Esophagus muscularis mucosa (tissue), 4 donors: ENCODE measurements around the gene ERCC6L2. TPM values are rescaled to one million over a fixed set of nuclear protein-coding genes. Genes with fewer than 3 reads are reported as not detected.

ENCODE experiments used
- DNase-seq: peaks from one replicate; pipeline ENCODE4 v3.0.0-alpha.2; 2017; ENCODE audit errors: extremely low spot score
- H3K27ac ChIP-seq, 4 donors: fragments of 200-600 bp; sonication (generic); replicated peaks in 1 of 4; 1 replicate in 3 of 4; 2 replicates in 1 of 4; pipeline ENCODE4 v1.5.1; 2016 to 2019; ENCODE audit warnings: mild to moderate bottlenecking in 1 of 4
- H3K27me3 ChIP-seq, 4 donors: fragments of 200-600 bp; sonication (generic); one replicate each; pipeline versions ENCODE4 v1.5.1 to v1.6.0; 2016 to 2019
- H3K36me3 ChIP-seq, 4 donors: fragments of 200-600 bp; sonication (generic); one replicate each; pipeline ENCODE4 v1.5.1; 2016 to 2019
- H3K4me1 ChIP-seq, 4 donors: fragments of 200-600 bp; sonication (generic); one replicate each; pipeline ENCODE4 v1.5.1; 2016 to 2019
- H3K4me3 ChIP-seq, 4 donors: fragments of 200-600 bp; sonication (generic); 1 replicate in 2 of 4; 2 replicates in 2 of 4; pipeline ENCODE4 v1.5.1; 2016 to 2019; ENCODE audit warnings: mild to moderate bottlenecking in 4 of 4, moderate library complexity in 1 of 4
- H3K9me3 ChIP-seq, 4 donors: fragments of 200-600 bp; sonication (generic); 1 replicate in 3 of 4; 2 replicates in 1 of 4; pipeline ENCODE4 v1.5.1; 2016 to 2019
- EP300 ChIP-seq: sonication (generic); formaldehyde crosslinking; IDR thresholded peaks from one replicate; pipeline ENCODE4 v1.6.1; 2017; ENCODE audit warnings: antibody characterized with exemption
- POLR2A ChIP-seq: fragments of 450-650 bp; IDR thresholded peaks from one replicate; pipeline ENCODE4 v1.6.1; 2017; ENCODE audit warnings: antibody characterized with exemption, moderate library complexity, mild to moderate bottlenecking, low read depth
- POLR2AphosphoS5 ChIP-seq, 2 donors: sonication (generic); formaldehyde crosslinking; IDR thresholded peaks; one replicate each; pipeline ENCODE4 v1.6.1; 2017; ENCODE audit warnings: antibody characterized with exemption in 2 of 2
- WGBS: methylation state at CpG from one replicate; pipeline ENCODE4 v1.1.5; 2018; 5-methylcytosine and 5-hydroxymethylcytosine counted together
- intact Hi-C: fragments of 100-400 bp; cut with DNase I; formaldehyde crosslinking; loops from one replicate; pipeline ENCODE4 v1.15.1; 2023
- total RNA-seq, 4 donors: library from RNA; depleted of rRNA; stranded (reverse); fragments of >200 nt; gene quantifications; one replicate each; pipeline versions ENCODE4 v1.1.0 to v1.2.1, GENCODE V29; 2016
- TF ChIP-seq, protein P1 (sequence below), 3 experiments: fragments of 200-600 bp in 2 of 3; fragments of 450-650 bp in 1 of 3; sonication (generic) in 2 of 3; IDR thresholded peaks; one replicate each; pipeline ENCODE4 v1.5.1; 2017 to 2019; ENCODE audit warnings: antibody characterized with exemption in 3 of 3, mild to moderate bottlenecking in 2 of 3, moderate library complexity in 1 of 3

The ERCC6L2 gene
- total RNA-seq, 4 donors from 2014 or later, result 78.1 to 96.4 (median 86.5) TPM

DNA sequence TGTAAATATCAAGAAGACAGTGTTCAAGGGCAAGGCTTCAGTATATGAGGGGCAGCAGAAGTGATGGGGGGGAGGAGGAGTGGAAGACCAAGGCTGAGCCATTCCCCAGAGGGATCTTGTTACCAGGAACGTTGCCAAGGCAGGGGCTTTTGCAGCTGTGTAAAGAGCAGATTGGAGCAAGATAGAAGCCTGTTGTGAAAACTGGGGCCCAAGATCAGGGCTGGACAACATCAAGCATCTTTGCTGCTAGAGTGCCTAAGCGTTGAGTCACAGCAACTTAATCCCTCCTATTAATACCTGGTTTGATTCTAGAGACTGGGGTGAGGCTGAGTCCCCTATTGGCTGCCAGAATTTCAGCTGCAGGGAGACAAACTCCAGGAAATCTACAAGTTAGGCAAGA, 18.4 kb upstream of the ERCC6L2 start:
- no peak overlapping the region for H3K4me3 ChIP-seq
- DNase-seq, result no peak
- no peak overlapping the region for H3K27ac ChIP-seq
- no peaks in the 10 kb centered on the region for H3K27me3 ChIP-seq
- no peaks in the 10 kb centered on the region for H3K36me3 ChIP-seq
- H3K9me3 ChIP-seq, result peaks cover 0 to 5% (median 0%) of the 10 kb centered on the region in 4 donors
- TF ChIP-seq POLR2A (no peak), POLR2AphosphoS5 (IDR thresholded peaks at IDR 0.05) (no peak), EP300 (no peak)
- TF ChIP-seq, protein P1, sequence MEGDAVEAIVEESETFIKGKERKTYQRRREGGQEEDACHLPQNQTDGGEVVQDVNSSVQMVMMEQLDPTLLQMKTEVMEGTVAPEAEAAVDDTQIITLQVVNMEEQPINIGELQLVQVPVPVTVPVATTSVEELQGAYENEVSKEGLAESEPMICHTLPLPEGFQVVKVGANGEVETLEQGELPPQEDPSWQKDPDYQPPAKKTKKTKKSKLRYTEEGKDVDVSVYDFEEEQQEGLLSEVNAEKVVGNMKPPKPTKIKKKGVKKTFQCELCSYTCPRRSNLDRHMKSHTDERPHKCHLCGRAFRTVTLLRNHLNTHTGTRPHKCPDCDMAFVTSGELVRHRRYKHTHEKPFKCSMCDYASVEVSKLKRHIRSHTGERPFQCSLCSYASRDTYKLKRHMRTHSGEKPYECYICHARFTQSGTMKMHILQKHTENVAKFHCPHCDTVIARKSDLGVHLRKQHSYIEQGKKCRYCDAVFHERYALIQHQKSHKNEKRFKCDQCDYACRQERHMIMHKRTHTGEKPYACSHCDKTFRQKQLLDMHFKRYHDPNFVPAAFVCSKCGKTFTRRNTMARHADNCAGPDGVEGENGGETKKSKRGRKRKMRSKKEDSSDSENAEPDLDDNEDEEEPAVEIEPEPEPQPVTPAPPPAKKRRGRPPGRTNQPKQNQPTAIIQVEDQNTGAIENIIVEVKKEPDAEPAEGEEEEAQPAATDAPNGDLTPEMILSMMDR (IDR thresholded peaks at IDR 0.05), result no peak
- intact Hi-C loops, result no loop called here
- WGBS, result 35% methylated on average over 2 of the region's 2 CpGs
- peaks cover 0 to 6% (median 0%) of the 10 kb centered on the region in 4 donors for H3K4me1 ChIP-seq

- TF ChIP-seq, protein P1 (IDR thresholded peaks at IDR 0.05), result no peak
- TF ChIP-seq POLR2A, result no peak
- no peak for TF ChIP-seq POLR2AphosphoS5 (IDR thresholded peaks at IDR 0.05)
- TF ChIP-seq EP300, result no peak
- no peak for DNase-seq
- peaks cover 0 to 6% (median 0%) of the 10 kb centered on the region in 4 donors for H3K4me1 ChIP-seq
- H3K36me3 ChIP-seq, result no peaks in the 10 kb centered on the region
- H3K27me3 ChIP-seq, result no peaks in the 10 kb centered on the region
- no peak overlapping the region for H3K27ac ChIP-seq
- H3K4me3 ChIP-seq, result no peak overlapping the region
- H3K9me3 ChIP-seq, result peaks cover 0 to 10% (median 0%) of the 10 kb centered on the region in 4 donors
- intact Hi-C loops, result no loop called here
Measured at GRCh38 chr9:95857896-95858295, 17.6 kb upstream of the ERCC6L2 start.

- Histone ChIP-seq H3K9me3 (peaks cover 0 to 10% (median 0%) of the 10 kb centered on the region in 4 donors), H3K4me1 (peaks cover 0 to 6% (median 0%) of the 10 kb centered on the region in 4 donors), H3K27me3 (no peaks in the 10 kb centered on the region), H3K27ac (no peak overlapping the region), H3K36me3 (no peaks in the 10 kb centered on the region), H3K4me3 (no peak overlapping the region)
- no peak for DNase-seq
- TF ChIP-seq POLR2AphosphoS5 (IDR thresholded peaks at IDR 0.05) (no peak), POLR2A (no peak), EP300 (no peak)
- TF ChIP-seq, protein P1 (IDR thresholded peaks at IDR 0.05), result no peak
- intact Hi-C loops, result no loop called here
Measured at GRCh38 chr9:95862343-95862742, 13.1 kb upstream of the ERCC6L2 start.

DNA sequence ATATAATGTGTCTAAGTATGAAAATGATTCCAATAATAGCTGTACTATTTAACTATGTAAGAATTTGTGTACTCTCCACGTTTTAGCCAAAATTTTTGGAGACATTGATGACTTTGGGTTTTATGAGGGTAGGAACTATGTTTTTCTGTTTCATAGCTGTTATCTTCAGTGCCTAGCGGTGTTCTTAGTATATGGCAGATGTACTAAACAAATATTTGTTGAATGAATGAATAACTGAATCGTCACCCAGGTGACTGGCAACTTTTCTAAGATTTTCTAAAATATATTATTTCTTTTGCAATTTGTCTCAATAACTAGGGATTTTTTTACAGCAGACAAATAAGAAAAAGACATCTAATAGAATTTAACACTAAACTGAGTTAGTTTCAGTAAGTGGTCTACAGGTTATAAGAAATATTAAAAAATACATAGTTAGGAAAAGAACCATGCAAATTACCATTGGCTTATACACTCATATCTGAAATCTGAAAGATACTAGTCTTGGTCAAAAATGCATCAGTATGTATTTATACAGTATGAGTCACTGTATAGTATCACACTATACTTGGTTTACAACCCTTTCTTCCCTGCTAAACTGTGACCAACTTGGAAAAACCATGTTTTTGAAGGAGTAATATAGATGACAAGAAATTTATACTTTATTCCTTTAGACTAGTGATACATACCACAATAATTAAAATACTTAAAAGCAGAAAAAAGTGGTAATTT, 10.5 kb upstream of the ERCC6L2 start:
- intact Hi-C loops, result no loop called here
- H3K27ac ChIP-seq, result no peak overlapping the region
- H3K36me3 ChIP-seq, result peaks cover 0 to 8% (median 0%) of the 10 kb centered on the region in 4 donors
- no peaks in the 10 kb centered on the region for H3K27me3 ChIP-seq
- 96% methylated on average over 3 of the region's 3 CpGs for WGBS
- H3K4me3 ChIP-seq, result no peak overlapping the region
- DNase-seq, result no peak
- peaks cover 0 to 10% (median 0%) of the 10 kb centered on the region in 4 donors for H3K9me3 ChIP-seq
- TF ChIP-seq POLR2A, result no peak
- no peak for TF ChIP-seq EP300
- TF ChIP-seq, protein P1 (IDR thresholded peaks at IDR 0.05), result no peak
- TF ChIP-seq POLR2AphosphoS5 (IDR thresholded peaks at IDR 0.05), result no peak
- H3K4me1 ChIP-seq, result no peaks in the 10 kb centered on the region

- H3K36me3 ChIP-seq, result peaks cover 0 to 16% (median 3%) of the 10 kb centered on the region in 4 donors
- 78% methylated on average over 1 of the region's 1 CpG for WGBS
- no peak overlapping the region for H3K4me3 ChIP-seq
- H3K27ac ChIP-seq, result no peak overlapping the region
- intact Hi-C loops, result no loop called here
- TF ChIP-seq, protein P1 (IDR thresholded peaks at IDR 0.05), result no peak
- no peak for TF ChIP-seq POLR2AphosphoS5 (IDR thresholded peaks at IDR 0.05)
- no peak for TF ChIP-seq POLR2A
- no peak for TF ChIP-seq EP300
- H3K9me3 ChIP-seq, result no peaks in the 10 kb centered on the region
- H3K27me3 ChIP-seq, result no peaks in the 10 kb centered on the region
- peaks cover 8 to 19% (median 14%) of the 10 kb centered on the region in 4 donors for H3K4me1 ChIP-seq
- DNase-seq, result no peak
Measured at GRCh38 chr9:95870352-95870751, 5.1 kb upstream of the ERCC6L2 start.
